ENCODE data around the gene L3MBTL4. TPM values are rescaled to one million over a fixed set of nuclear protein-coding genes. Genes with fewer than 3 reads are reported as not detected.

L3MBTL4 gene
- polyA plus RNA-seq, 1 of the 3 experiments (the other 2 are of a cell fraction), result 0.02 TPM

- no peaks in the 10 kb centered on the region for H3K9me2 ChIP-seq
- H3K9ac ChIP-seq, result no peak overlapping the region
- ChIA-PET CTCF (interaction anchor here (0.6 kb wide), 1 partner anchor 87 kb away, joined by 3 read pairs; no protein-coding TSS in a partner anchor), POLR2A (no interaction called here)
- H2AFZ ChIP-seq (ENCODE audit: low read depth), result no peak overlapping the region
- H3K4me2 ChIP-seq, result no peak overlapping the region
- no peak overlapping the region for H3K4me3 ChIP-seq (ENCODE audit: low read depth in 2 of 2, low read length in 1 of 2)
- no peak for DNase-seq
- H3F3A ChIP-seq (replicated peaks; ENCODE audit: insufficient read depth), result no peaks in the 10 kb centered on the region
- H3K79me2 ChIP-seq (ENCODE audit: insufficient read depth), result no peaks in the 10 kb centered on the region
- no peaks in the 10 kb centered on the region for H3K9me3 ChIP-seq
- H3K4me1 ChIP-seq (ENCODE audit: control insufficient read depth in 1 of 2, insufficient read depth in 2 of 2, low read depth in 1 of 2, low read length in 1 of 2), result no peaks in the 10 kb centered on the region
- no peak overlapping the region for H3K27ac ChIP-seq (ENCODE audit: low read depth in 2 of 2, low read length in 1 of 2)
- no peaks in the 10 kb centered on the region for H3K36me3 ChIP-seq (replicated peaks in 1 of 2; ENCODE audit: control insufficient read depth in 1 of 2, insufficient read depth in 2 of 2, low read length in 1 of 2)
- no peak for TF ChIP-seq TAF1 (IDR thresholded peaks at IDR 0.05; ENCODE audit: borderline replicate concordance, low read depth, low read length)
- TF ChIP-seq TCF12 (IDR thresholded peaks at IDR 0.05), result no peak
- TF ChIP-seq, protein P1, sequence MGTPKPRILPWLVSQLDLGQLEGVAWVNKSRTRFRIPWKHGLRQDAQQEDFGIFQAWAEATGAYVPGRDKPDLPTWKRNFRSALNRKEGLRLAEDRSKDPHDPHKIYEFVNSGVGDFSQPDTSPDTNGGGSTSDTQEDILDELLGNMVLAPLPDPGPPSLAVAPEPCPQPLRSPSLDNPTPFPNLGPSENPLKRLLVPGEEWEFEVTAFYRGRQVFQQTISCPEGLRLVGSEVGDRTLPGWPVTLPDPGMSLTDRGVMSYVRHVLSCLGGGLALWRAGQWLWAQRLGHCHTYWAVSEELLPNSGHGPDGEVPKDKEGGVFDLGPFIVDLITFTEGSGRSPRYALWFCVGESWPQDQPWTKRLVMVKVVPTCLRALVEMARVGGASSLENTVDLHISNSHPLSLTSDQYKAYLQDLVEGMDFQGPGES (IDR thresholded peaks at IDR 0.05; ENCODE audit: low read depth, low read length), result no peak
- no peak for TF ChIP-seq MEF2A (IDR thresholded peaks at IDR 0.05; ENCODE audit: borderline replicate concordance, low read depth)
- TF ChIP-seq JUND (IDR thresholded peaks at IDR 0.05), result no peak
- TF ChIP-seq RXRA (IDR thresholded peaks at IDR 0.05; ENCODE audit: borderline replicate concordance, low read depth), result no peak
- no peak for TF ChIP-seq RAD21 (IDR thresholded peaks at IDR 0.05; ENCODE audit: low read length)
- TF ChIP-seq GATA2 (CRISPR knock-in tag; IDR thresholded peaks at IDR 0.05), result no peak
- TF ChIP-seq, protein P2, sequence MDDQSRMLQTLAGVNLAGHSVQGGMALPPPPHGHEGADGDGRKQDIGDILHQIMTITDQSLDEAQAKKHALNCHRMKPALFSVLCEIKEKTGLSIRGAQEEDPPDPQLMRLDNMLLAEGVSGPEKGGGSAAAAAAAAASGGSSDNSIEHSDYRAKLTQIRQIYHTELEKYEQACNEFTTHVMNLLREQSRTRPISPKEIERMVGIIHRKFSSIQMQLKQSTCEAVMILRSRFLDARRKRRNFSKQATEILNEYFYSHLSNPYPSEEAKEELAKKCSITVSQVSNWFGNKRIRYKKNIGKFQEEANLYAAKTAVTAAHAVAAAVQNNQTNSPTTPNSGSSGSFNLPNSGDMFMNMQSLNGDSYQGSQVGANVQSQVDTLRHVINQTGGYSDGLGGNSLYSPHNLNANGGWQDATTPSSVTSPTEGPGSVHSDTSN (IDR thresholded peaks at IDR 0.05), result no peak
- TF ChIP-seq MXI1 (IDR thresholded peaks at IDR 0.05; ENCODE audit: low read depth, low read length), result no peak
- TF ChIP-seq NFIC (IDR thresholded peaks at IDR 0.05; ENCODE audit: borderline replicate concordance), result no peak
- no peak for TF ChIP-seq ZBTB33 (IDR thresholded peaks at IDR 0.05; ENCODE audit: borderline replicate concordance, low read depth)
- TF ChIP-seq NRF1 (IDR thresholded peaks at IDR 0.05; ENCODE audit: low read depth, low read length), result no peak
- no peak for TF ChIP-seq YY1 (IDR thresholded peaks at IDR 0.05; ENCODE audit: low read depth)
- no peak for TF ChIP-seq SMC3 (IDR thresholded peaks at IDR 0.05; ENCODE audit: low read depth, low read length)
- TF ChIP-seq RFX5 (IDR thresholded peaks at IDR 0.05; ENCODE audit: low read length), result no peak
- TF ChIP-seq GABPA (IDR thresholded peaks at IDR 0.05; ENCODE audit: low read depth), result no peak
- H3K27me3 ChIP-seq (ENCODE audit: insufficient read depth), result no peaks in the 10 kb centered on the region
- no peaks in the 10 kb centered on the region for H4K20me1 ChIP-seq (ENCODE audit: insufficient read depth)
- 28% methylated on average over 2 of the region's 2 CpGs for WGBS (ENCODE audit: low lambda C conversion rate)
Measured at GRCh38 chr18:6389005-6389404, 25.7 kb downstream of the L3MBTL4 start.

All from SK-N-SH (cell line).